M059J (cell line): ENCODE measurements around the gene C1QTNF12. TPM values are rescaled to one million over a fixed set of nuclear protein-coding genes. Genes with fewer than 3 reads are reported as not detected.

ENCODE experiments used
- DNase-seq: peaks from one replicate; pipeline ENCODE4 v3.0.0-alpha.2; 2012; ENCODE audit warnings: low read depth
- total RNA-seq: library from RNA; depleted of rRNA; stranded (reverse); fragments of >200 nt; shearing (Covaris generic); gene quantifications from 2 replicates; pipeline ENCODE4 v1.2.3, GENCODE V29; 2014

The C1QTNF12 gene
- total RNA-seq, 1 experiment from 2014 or later, result not detected

DNA sequence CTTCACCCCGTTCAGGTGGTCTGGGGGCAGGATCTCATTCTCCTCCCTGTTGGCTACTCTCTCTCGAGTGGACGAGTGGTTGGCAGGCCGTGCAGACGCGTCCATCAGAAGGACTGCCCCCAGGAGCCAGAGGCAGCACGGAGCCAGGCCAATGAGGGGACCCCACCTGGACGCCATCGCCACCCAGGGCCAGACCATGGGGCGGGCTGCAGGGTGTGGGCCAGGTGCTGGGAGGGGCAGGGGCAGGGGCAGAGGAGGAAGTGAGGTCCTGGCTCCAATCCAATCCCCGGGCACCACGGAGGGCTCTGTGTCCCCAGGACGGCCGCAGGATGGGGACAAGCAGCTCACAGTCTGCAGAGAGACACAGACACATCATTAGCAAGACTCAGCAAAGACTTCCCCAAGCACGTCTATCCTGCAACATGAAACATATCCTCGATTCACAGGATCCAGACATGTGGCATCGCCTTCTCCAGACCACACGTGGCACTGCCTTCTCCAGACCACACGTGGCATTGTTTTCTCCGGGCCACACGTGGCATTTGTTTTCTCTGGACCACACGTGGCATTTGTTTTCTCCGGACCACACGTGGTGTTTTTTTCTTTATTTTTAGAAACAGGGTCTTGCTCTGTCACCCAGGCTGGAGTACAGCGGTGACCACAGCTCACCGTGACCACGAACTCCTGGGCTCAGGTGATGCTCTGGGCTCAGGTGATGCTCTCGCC, 17.8 kb downstream of the C1QTNF12 start:
- no peak for DNase-seq

- DNase-seq, result no peak
Observed at GRCh38 chr1:1228187-1228586, 18.3 kb downstream of the C1QTNF12 start.

DNA sequence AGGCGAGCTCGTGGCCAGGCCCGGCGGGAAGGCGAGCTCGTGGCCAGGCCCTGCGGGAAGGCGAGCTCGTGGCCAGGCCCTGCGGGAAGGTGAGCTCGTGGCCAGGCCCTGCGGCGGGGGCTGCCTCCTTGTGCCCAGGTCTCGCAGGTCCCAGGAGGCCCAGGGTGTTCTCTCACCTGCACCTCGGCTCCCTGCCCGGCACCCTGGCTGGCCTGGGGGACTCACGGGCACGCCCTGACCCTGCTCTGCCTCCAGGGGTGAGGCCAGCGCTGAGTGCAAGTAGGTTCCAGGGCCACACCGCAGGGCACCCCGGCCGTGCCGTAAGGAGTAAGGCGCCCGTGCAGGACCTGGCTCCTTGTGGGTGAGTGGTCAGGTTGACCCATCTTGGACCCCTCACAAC, 19.1 kb downstream of the C1QTNF12 start:
- DNase-seq, result no peak

- no peak for DNase-seq
Observed at GRCh38 chr1:1226566-1227362, 19.8 kb downstream of the C1QTNF12 start.

DNA sequence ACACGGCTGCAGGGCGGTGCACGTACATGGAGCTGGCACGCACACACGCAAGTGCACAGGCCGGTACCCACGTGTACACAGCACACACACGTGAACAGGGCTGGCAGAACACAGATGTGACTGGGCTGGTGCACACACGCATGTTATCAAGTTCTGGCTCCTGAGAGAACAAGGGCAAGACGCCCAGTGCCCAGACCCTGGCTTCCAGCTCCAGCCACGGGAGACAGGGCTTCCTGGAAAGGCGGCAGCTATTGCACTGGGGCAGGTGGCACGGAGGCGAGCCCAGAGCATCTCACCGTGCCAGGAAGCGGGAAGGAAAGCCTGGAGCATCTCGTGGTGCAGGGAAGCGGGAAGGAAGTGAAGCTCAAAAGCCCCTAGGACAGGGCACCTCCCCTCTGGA, 20.6 kb downstream of the C1QTNF12 start:
- DNase-seq, result no peak

- DNase-seq, result no peak
Observed at GRCh38 chr1:1225238-1225845, 21.2 kb downstream of the C1QTNF12 start.

GRCh38 chr1:1223891-1224290, 22.6 kb downstream of the C1QTNF12 start:
- no peak for DNase-seq

DNA sequence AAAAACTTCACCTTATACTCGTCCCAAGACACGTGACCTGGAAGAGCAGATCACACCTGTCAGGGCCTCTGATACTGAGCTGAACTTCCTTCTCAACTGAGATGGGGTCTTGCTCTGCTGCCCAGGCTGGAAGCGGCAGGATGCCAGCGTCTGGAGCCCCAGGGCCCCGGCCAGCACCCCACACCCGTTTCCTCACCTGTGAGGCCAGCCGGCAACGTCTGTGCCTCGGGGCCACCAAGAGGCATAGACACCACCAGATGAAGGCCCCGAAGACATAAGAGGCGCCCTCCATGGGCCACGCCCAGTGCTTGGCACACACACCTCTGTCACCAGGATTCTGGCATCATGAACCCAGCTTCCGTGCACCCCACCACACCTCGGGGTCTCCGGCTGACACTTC, 23.2 kb downstream of the C1QTNF12 start:
- DNase-seq, result no peak

- DNase-seq, result no peak
Observed at GRCh38 chr1:1222575-1223225, 23.8 kb downstream of the C1QTNF12 start.

GRCh38 chr1:1221887-1222574, 24.5 kb downstream of the C1QTNF12 start:
- DNase-seq, result no peak

DNA sequence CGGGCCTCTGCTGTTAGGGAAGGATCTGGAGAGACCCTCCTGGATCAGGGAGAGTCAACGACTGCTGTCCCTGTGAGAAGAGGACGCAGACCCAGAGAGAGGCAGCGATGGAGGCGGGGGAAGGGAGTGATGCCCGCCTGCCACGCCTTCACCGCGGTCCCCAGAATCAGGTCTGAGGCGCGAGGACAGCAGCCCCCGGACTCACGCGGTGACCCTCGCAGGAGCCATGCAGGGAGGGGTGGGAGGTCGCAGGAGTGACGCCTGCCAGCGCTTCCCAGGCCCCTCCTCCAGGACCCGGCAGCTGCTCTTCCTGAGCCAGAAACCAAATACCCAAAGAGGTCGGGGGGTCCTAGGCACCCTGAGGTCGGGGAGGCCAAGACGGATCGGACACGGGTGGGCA, 26.3 kb downstream of the C1QTNF12 start:
- DNase-seq, result no peak

- no peak for DNase-seq
Observed at GRCh38 chr1:1219341-1219740, 27.2 kb downstream of the C1QTNF12 start.

GRCh38 chr1:1218524-1219200, 27.9 kb downstream of the C1QTNF12 start:
- no peak for DNase-seq

DNA sequence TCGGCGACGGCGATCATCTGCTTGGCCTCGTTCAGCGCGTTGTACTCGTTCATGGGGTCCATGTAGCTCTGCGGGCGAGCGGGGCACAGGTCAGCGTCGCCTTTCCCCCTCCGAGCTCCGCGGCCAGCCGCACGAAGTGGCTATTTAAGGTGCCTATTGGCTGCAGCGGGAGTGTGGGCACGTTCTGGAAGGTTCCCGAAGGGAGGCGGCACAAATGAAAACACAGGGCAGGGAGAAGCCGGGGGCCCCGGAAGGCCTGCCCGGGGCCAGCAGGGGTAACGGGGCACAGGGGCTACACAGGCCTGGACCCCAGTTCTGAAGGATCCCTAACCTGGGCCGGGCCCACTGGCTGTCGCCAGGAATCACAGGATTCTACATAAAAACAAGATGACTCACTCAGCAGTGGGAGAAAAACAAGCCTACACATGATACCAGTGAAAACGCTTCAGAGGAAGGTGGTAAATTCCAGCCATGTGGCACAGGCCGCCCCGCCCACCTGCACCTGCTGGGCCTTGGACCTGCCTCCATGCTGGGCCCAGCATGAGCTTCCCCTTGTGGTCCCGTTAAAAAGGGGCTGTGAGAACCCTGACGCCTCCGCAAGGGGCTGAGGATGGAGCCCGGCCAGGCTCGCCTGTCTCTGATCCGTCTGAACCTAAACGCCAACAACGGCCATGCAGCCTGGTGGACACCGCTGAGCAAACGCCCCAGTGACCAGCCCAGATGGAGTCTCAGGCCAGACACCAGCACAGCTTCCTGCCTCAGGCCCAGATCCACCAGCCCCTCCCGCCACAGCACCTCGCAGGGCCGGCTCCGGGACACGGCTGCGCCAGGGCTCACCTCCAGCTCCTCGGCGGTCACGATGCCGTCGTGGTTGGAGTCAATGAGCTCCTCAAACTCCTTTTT, 28.6 kb downstream of the C1QTNF12 start:
- peak; percentile 40 for DNase-seq

GRCh38 chr1:1216770-1217620, 29.5 kb downstream of the C1QTNF12 start:
- no peak for DNase-seq

- DNase-seq, result no peak
Observed at GRCh38 chr1:1215881-1216605, 30.5 kb downstream of the C1QTNF12 start.

DNA sequence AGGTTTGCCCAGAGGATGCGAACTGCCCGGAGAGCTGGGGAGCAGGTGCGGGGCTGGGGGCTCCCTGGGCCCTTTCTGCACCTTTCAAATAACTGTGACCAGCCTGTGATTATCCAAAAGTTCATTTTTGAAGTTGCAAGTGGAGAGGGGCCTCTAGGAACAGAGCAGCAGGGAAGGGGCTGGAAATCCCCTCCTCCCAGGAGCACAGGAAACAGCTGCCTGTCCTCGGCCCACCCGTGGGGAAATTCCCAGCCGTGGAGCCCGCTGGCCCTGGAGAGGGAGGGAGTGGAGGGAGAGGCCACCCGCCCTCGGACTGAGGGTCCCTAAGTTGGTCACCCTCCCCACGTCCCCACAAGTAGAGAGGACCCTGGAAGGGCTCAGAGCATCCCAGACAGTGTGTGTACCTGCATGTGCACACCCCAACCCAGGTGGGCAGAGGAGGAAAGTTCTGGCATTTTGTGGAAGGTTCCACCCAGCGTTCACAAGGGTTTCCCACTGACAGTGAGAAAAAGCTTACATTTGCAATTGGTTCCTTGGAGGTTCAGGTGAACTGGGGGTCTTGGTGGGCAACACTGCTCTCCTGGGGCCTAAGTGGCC, 31.3 kb downstream of the C1QTNF12 start:
- no peak for DNase-seq
